Measurements from ENCODE around the gene SLC35F1. TPM values are rescaled to one million over a fixed set of nuclear protein-coding genes. Genes with fewer than 3 reads are reported as not detected.

SLC35F1 gene
- total RNA-seq, 2 experiments from 2014 or later: 0.09 TPM

DNA sequence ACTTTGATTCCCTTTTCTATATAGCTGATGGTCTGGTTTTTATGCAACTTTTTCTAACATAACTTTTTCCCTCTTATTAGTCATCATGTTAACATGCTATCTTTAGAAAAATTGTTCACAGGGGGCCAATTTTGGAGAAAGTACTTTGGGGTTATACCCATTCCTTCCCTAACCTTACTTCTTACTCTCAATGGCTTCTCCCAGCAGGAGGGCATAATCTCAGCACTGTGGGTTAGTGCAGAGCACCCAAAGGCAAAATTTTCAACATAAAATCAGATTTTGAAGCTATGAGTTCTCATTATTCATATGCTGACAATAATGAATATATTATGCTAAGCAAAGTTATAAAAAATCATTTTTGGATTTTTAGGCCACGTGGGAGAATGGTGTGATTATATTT is 299.2 kb downstream of the SLC35F1 start:
- H3K4me3 Mint-ChIP-seq: no peak overlapping the region
- ChIA-PET POLR2A (no interaction called here), CTCF (no interaction called here)
- H3K36me3 Mint-ChIP-seq (ENCODE audit: low read depth): no peaks in the 10 kb centered on the region
- H3K27me3 Mint-ChIP-seq: peaks cover 2% of the 10 kb centered on the region
- H3K27ac Mint-ChIP-seq: no peak overlapping the region
- TF ChIP-seq, protein P1, sequence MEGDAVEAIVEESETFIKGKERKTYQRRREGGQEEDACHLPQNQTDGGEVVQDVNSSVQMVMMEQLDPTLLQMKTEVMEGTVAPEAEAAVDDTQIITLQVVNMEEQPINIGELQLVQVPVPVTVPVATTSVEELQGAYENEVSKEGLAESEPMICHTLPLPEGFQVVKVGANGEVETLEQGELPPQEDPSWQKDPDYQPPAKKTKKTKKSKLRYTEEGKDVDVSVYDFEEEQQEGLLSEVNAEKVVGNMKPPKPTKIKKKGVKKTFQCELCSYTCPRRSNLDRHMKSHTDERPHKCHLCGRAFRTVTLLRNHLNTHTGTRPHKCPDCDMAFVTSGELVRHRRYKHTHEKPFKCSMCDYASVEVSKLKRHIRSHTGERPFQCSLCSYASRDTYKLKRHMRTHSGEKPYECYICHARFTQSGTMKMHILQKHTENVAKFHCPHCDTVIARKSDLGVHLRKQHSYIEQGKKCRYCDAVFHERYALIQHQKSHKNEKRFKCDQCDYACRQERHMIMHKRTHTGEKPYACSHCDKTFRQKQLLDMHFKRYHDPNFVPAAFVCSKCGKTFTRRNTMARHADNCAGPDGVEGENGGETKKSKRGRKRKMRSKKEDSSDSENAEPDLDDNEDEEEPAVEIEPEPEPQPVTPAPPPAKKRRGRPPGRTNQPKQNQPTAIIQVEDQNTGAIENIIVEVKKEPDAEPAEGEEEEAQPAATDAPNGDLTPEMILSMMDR (IDR thresholded peaks at IDR 0.05): no peak
- no peak for DNase-seq
- ATAC-seq: no peak
- no peaks in the 10 kb centered on the region for H3K4me1 Mint-ChIP-seq (ENCODE audit: low read depth)
- intact Hi-C loops (cut with micrococcal nuclease): no loop called here
- no peaks in the 10 kb centered on the region for H3K9me3 Mint-ChIP-seq

DNA sequence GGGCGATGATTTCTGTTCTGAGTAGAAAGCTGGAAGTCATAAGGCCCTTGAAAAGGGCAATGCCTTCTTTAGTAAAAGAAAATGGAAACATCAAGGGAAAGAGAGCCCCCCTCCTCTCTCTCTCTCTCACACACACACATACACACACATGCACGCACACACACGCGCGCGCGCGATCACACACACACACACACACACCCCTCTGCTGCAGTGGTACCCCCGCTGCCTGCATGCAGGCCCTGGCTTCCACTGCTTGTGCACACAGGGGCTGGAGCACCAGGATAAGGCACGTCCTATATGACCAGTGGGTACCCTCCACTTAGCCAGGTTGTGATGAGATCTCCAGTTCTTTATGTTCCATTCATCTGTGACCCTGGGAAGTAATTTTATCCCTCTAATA is 300.9 kb downstream of the SLC35F1 start:
- Mint-ChIP-seq H3K27ac (no peak overlapping the region), H3K27me3 (peaks cover 3% of the 10 kb centered on the region), H3K4me1 (ENCODE audit: low read depth) (no peaks in the 10 kb centered on the region), H3K36me3 (ENCODE audit: low read depth) (no peaks in the 10 kb centered on the region), H3K9me3 (no peaks in the 10 kb centered on the region), H3K4me3 (no peak overlapping the region)
- CTCF ChIA-PET: no interaction called here
- intact Hi-C loops (cut with micrococcal nuclease): no loop called here
- ATAC-seq (no peak), DNase-seq (no peak)
- TF ChIP-seq, protein P1 (IDR thresholded peaks at IDR 0.05): no peak
- POLR2A ChIA-PET: interaction anchor here (0.6 kb wide), 1 partner anchor 434 kb away, joined by 3 read pairs; no protein-coding TSS in a partner anchor

DNA sequence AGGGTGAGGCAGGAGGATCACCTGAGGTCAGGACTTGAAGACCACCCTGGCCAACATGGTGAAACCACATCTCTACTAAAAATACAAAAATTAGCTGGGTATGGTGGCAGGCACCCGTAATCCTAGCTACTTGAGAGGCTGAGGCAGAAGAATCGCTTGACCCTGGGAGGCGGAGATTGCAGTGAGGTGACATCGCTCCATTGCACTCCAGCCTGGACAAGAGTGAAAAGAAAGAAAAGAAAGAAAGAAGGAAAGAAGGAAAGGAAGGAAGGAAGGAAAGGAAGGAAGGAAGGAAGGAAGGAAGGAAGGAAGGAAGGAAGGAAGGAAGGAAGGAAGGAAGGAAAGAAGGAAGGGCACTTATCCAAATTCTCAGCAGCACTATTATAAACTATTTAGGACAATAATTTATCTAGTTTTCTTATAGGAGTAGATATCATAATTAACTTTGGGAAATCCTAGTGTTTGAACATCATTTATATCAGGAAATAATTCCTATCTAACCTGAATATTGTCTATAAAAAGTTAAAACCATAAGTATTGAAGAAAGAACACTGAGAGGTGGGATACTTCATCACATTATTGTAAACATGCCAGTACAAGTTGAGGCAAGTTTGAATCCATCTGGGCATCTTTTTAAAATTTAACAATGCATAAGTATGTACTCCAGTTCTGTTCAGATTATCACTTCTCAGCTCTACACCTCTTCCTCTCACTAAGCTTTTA is 305.5 kb downstream of the SLC35F1 start:
- DNase-seq (no peak), ATAC-seq (no peak)
- Mint-ChIP-seq H3K36me3 (ENCODE audit: low read depth) (no peaks in the 10 kb centered on the region), H3K4me1 (ENCODE audit: low read depth) (no peaks in the 10 kb centered on the region), H3K27ac (no peak overlapping the region), H3K9me3 (no peaks in the 10 kb centered on the region), H3K27me3 (peaks cover 6% of the 10 kb centered on the region), H3K4me3 (no peak overlapping the region)
- ChIA-PET POLR2A (no interaction called here), CTCF (no interaction called here)
- TF ChIP-seq, protein P1 (IDR thresholded peaks at IDR 0.05): no peak
- intact Hi-C loops (cut with micrococcal nuclease): no loop called here

DNA sequence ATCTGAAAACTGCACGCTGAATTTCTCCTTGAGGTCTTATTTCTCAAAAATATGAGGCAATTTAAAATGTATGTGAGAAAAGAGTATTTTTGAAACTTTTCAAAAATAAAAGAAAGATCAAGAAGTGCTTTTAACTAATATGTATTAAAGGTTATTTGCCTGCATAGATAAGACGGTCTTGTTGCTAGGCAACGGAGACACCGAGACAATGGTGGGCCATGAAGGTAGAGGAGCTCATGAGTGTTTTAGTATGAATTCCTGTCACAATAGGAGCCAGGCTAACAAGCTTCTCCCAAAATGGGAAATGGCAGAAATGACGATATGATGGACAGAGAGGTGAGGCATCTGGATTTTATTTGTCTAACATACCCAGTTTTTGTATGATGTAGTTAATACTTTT is 308.2 kb downstream of the SLC35F1 start:
- ATAC-seq (no peak), DNase-seq (no peak)
- no peak overlapping the region for H3K27ac Mint-ChIP-seq
- ChIA-PET POLR2A (no interaction called here), CTCF (no interaction called here)
- TF ChIP-seq, protein P1 (IDR thresholded peaks at IDR 0.05): no peak
- no peaks in the 10 kb centered on the region for H3K36me3 Mint-ChIP-seq (ENCODE audit: low read depth)
- H3K4me3 Mint-ChIP-seq: no peak overlapping the region
- H3K4me1 Mint-ChIP-seq (ENCODE audit: low read depth): no peaks in the 10 kb centered on the region
- H3K9me3 Mint-ChIP-seq: no peaks in the 10 kb centered on the region
- intact Hi-C loops (cut with micrococcal nuclease): no loop called here
- H3K27me3 Mint-ChIP-seq: peaks cover 6% of the 10 kb centered on the region

DNA sequence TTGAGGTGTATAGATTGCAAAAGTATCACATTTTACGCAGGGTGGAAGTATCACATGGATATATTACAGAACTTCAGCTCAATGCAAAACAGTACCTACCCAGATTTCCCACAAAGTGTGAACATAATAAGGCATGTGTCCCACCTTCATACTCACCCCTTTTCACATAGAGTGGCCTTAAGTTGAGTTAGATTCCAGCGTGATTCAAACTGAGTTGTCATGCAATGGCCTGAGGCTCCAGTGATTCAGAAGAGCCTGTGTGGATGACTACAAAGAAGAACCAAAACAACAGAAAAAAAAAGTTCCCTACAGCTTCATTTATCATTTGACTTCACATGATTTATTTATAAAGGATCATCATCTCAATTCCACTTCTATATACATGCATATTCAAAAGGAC is 309.7 kb downstream of the SLC35F1 start:
- POLR2A ChIA-PET: no interaction called here
- CTCF ChIA-PET: no interaction called here
- intact Hi-C loops (cut with micrococcal nuclease): no loop called here

More for the DNA sequence above, 309.7 kb downstream of the SLC35F1 start:
- ATAC-seq (no peak), DNase-seq (no peak)
- Mint-ChIP-seq H3K4me1 (ENCODE audit: low read depth) (no peaks in the 10 kb centered on the region), H3K9me3 (no peaks in the 10 kb centered on the region), H3K27ac (no peak overlapping the region), H3K4me3 (no peak overlapping the region), H3K36me3 (ENCODE audit: low read depth) (no peaks in the 10 kb centered on the region), H3K27me3 (peaks cover 4% of the 10 kb centered on the region)
- TF ChIP-seq, protein P1 (IDR thresholded peaks at IDR 0.05): no peak

Data from activated CD8-positive, alpha-beta T cell treated with anti-CD3 and anti-CD28 coated beads for 36 hours (primary cell).